ENCODE measurements around the gene ETV6.
A peak's percentile ranks its signal among the peaks of the same experiment; 100 is the strongest.

ETV6 gene

GRCh38 chr12:11648514-11649412, 711 bp upstream of the ETV6 start:
- DNase-seq = peak; percentile 85

GRCh38 chr12:11650286-11651281, 1.1 kb downstream of the ETV6 start:
- DNase-seq = no peak

- no peak for DNase-seq
These were observed 1.9 kb downstream of the ETV6 start for GRCh38 chr12:11651381-11651780.

- no peak for DNase-seq
These were observed 2.3 kb downstream of the ETV6 start for GRCh38 chr12:11651785-11652184.

GRCh38 chr12:11652351-11653040, 3.0 kb downstream of the ETV6 start:
- no peak for DNase-seq

- DNase-seq = peak; percentile 72
These were observed 3.8 kb downstream of the ETV6 start for GRCh38 chr12:11653215-11653753.

- no peak for DNase-seq
These were observed 4.9 kb downstream of the ETV6 start for GRCh38 chr12:11654338-11654737.

- no peak for DNase-seq
These were observed 5.3 kb downstream of the ETV6 start for GRCh38 chr12:11654802-11655201.

GRCh38 chr12:11655842-11656241, 6.4 kb downstream of the ETV6 start:
- DNase-seq = no peak

- no peak for DNase-seq
These were observed 7.1 kb downstream of the ETV6 start for GRCh38 chr12:11656550-11656949.

- DNase-seq = no peak
These were observed 8.0 kb downstream of the ETV6 start for GRCh38 chr12:11657511-11657910.

- no peak for DNase-seq
These were observed 9.3 kb downstream of the ETV6 start for GRCh38 chr12:11658791-11659190.

- no peak for DNase-seq
These were observed 11.2 kb downstream of the ETV6 start for GRCh38 chr12:11660624-11661023.

GRCh38 chr12:11661491-11662089, 12.1 kb downstream of the ETV6 start:
- DNase-seq = no peak

GRCh38 chr12:11662369-11662768, 12.9 kb downstream of the ETV6 start:
- DNase-seq = no peak

- no peak for DNase-seq
These were observed 13.7 kb downstream of the ETV6 start for GRCh38 chr12:11663130-11663529.

GRCh38 chr12:11664101-11664500, 14.6 kb downstream of the ETV6 start:
- DNase-seq = no peak

- DNase-seq = no peak
These were observed 16.9 kb downstream of the ETV6 start for GRCh38 chr12:11666131-11667050.

GRCh38 chr12:11667171-11667570, 17.7 kb downstream of the ETV6 start:
- DNase-seq = peak; percentile 50

- peak; percentile 51 for DNase-seq
These were observed 19.1 kb downstream of the ETV6 start for GRCh38 chr12:11668611-11669010.

- no peak for DNase-seq
These were observed 19.9 kb downstream of the ETV6 start for GRCh38 chr12:11669348-11669747.

Data from GF-D8 (cell line).